ENCODE measurements around the gene GRAMD2A. TPM values are rescaled to one million over a fixed set of nuclear protein-coding genes. Genes with fewer than 3 reads are reported as not detected.

The GRAMD2A gene
- total and polyA plus RNA-seq, 2 experiments from 2014 or later = not detected

DNA sequence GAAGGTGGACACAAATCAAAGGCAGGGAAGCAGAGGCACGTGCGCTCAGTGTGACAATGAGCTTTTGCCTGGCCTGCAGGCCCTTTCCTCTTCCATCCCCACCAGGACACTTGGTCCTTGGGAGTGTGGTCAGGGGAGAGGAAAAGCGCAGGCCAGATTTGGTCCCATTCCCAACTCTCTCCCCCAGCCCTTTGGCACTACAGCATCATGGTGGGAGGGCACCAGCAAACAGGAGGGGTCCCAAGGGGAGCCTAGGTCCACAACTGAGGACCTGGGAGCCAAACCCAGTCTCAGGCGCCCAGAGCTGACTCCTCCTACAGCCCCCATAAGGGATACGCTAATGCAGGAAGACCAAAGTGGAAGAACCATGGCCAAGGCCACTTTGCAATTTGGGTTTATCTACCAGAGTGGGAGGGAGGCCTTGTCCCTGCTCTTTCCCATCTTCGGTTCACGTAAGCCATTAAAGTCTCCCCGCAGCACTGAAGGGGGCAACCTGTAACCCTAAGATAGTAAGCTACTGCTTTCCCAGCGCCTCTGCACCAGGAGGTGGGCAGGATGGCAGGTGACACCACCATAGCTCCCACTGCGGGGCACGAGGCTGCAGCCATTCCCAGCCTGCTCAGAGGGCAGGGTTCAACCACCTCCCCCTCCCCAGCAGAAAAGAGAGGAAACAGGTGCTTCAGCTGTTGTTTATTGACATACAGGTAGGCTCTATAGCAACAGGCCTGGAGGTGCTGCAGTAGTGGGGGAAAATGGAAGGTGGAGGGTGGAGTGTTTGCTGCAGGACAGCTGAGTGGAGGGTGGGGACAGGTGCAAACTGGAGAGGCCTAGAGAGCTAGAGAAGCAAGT lies 993 bp upstream of the GRAMD2A start:
- Histone ChIP-seq H3K4me2 (ENCODE audit: unreplicated experiment) (no peak overlapping the region), H3K79me2 (ENCODE audit: insufficient read depth) (peaks cover 5% of the 10 kb centered on the region; the same call in 1 of the 2 replicates), H3K9ac (peak overlapping the region; percentile 8; the same call in 1 of the 2 replicates), H3K4me3 (no peak overlapping the region; the same call in 1 of the 2 replicates), H3K27ac (no peak overlapping the region), H2AFZ (no peak overlapping the region), H4K20me1 (ENCODE audit: insufficient read depth) (peaks cover 6% of the 10 kb centered on the region; the same call in 1 of the 2 replicates), H3K9me3 (ENCODE audit: low read depth) (no peaks in the 10 kb centered on the region), H3K36me3 (ENCODE audit: low read depth) (peaks cover 49% of the 10 kb centered on the region), H3K9me2 (ENCODE audit: insufficient read depth) (no peaks in the 10 kb centered on the region), H3K27me3 (replicated peaks; ENCODE audit: insufficient read depth) (no peaks in the 10 kb centered on the region), H3F3A (ENCODE audit: insufficient read depth) (peaks cover 64% of the 10 kb centered on the region), H3K4me1 (ENCODE audit: insufficient read depth) (peaks cover 8% of the 10 kb centered on the region)
- 63 to 67% methylated on average over 9 to 11 of the region's 11 CpGs for WGBS, 2 experiments (ENCODE audit: low coverage in 1 of 2, low lambda C conversion rate in 2 of 2, missing lambda C conversion rate in 2 of 2)
- TF ChIP-seq EZH2phosphoT487 (IDR thresholded peaks at IDR 0.05; ENCODE audit: insufficient read depth, low read depth) = no peak
- TF ChIP-seq EZH2 (IDR thresholded peaks at IDR 0.05; ENCODE audit: insufficient read depth, poor library complexity, severe bottlenecking) = no peak
- in situ Hi-C loops (cut with MboI) = no loop called here
- DNase-seq = no peak

DNA sequence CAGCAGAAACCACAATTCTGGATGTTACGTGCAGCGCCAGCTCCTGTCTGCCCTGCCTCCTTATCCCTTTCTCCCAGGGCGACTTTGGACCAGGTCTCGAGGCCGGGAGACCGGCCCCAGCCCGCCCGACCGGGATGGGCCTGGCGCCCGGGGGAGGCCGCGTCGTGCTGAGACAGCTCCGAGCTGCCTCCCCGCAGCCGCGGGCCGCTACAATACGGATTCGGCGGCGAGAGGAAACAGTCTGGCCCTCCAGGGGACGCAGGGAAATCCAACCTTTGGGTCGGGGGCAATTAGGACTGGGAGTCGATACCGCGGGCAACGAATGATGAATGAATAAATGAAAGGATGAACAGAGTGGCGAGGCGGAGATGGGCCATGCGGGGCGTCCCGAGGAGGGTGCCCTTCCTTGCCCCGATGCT lies 537 bp downstream of the GRAMD2A start:
- Histone ChIP-seq H3K9me3 (ENCODE audit: low read depth) (no peaks in the 10 kb centered on the region), H3K27ac (no peak overlapping the region), H4K20me1 (ENCODE audit: insufficient read depth) (no peaks in the 10 kb centered on the region; the same call in 1 of the 2 replicates), H3F3A (ENCODE audit: insufficient read depth) (peaks cover 49% of the 10 kb centered on the region), H3K79me2 (ENCODE audit: insufficient read depth) (0 out of 2 replicates have a peak, but pooled peaks cover under 1% of the 10 kb centered on the region), H3K9ac (no peak overlapping the region), H3K4me1 (ENCODE audit: insufficient read depth) (no peaks in the 10 kb centered on the region), H3K4me3 (no peak overlapping the region), H3K36me3 (ENCODE audit: low read depth) (peaks cover 35% of the 10 kb centered on the region), H3K9me2 (ENCODE audit: insufficient read depth) (no peaks in the 10 kb centered on the region), H2AFZ (peak overlapping the region; percentile 6; the same call in 1 of the 2 replicates), H3K4me2 (ENCODE audit: unreplicated experiment) (no peak overlapping the region), H3K27me3 (replicated peaks; ENCODE audit: insufficient read depth) (no peaks in the 10 kb centered on the region)
- in situ Hi-C loops (cut with MboI) = no loop called here
- TF ChIP-seq EZH2phosphoT487 (IDR thresholded peaks at IDR 0.05; ENCODE audit: insufficient read depth, low read depth) (no peak), EZH2 (IDR thresholded peaks at IDR 0.05; ENCODE audit: insufficient read depth, poor library complexity, severe bottlenecking) (no peak)
- WGBS, 2 experiments (ENCODE audit: low coverage in 1 of 2, low lambda C conversion rate in 2 of 2, missing lambda C conversion rate in 2 of 2) = 17 to 20% methylated on average over 35 of the region's 35 CpGs
- DNase-seq = peak; percentile 43

DNA sequence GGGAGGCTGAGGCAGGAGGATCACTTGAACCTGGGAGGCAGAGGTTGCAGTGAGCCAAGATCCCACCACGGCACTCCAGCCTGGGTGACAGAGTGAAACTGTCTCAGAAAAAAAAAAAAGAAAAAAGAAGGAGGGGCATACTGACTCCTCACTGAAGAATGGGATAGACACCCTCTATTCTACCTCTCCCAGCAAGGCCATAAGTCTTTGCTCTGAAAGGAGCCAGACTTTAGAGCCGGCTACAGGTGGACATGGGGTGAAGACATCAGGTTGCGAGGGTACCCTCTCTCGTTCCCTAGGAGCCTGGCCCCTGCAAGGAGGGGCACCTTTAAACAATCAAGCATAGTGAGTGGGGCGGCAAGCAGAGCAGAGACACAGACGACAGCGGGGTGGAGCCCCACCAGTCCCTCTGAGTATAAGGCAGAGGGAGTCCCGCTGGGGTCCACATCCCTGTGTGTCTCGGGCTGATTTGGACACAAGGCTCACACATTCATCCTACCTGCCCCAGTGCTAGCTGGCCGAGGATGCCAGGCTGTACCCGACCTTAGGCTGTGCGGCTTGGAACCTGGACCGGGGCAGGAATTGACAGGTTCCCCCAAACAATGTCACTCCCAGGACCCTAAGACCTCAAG lies 1.1 kb downstream of the GRAMD2A start:
- no peak overlapping the region for H3K9ac ChIP-seq

DNA sequence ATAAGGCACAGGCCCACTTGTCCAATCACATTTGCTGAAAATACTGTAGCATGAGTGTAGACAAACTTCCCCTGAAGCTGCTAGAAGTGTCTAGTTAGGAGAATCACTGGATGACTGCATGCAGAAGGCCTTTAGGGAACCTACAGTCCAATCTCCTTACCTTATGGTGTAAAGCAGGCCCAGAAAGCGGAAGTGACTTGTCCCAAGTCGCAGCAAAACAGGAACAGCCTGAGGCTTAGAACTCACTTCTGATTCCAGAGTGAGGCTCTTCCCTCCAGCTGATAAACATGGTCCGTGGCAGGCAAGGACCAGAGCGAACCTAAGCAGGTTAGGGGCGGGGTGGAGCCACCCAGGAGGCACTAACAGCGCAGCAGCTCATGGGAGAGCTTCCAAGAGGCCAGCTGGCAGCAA lies 2.5 kb downstream of the GRAMD2A start:
- in situ Hi-C loops (cut with MboI) = no loop called here
- no peak overlapping the region for H2AFZ ChIP-seq

More for the DNA sequence above, 1.1 kb downstream of the GRAMD2A start:
- in situ Hi-C loops (cut with MboI) = no loop called here
- DNase-seq = peak; percentile 35
- Histone ChIP-seq H3K4me1 (ENCODE audit: insufficient read depth) (no peaks in the 10 kb centered on the region), H3K9me2 (ENCODE audit: insufficient read depth) (no peaks in the 10 kb centered on the region), H3K4me3 (no peak overlapping the region), H3K4me2 (ENCODE audit: unreplicated experiment) (no peak overlapping the region), H3K27ac (no peak overlapping the region), H3K9me3 (ENCODE audit: low read depth) (no peaks in the 10 kb centered on the region), H3K36me3 (ENCODE audit: low read depth) (peaks cover 30% of the 10 kb centered on the region), H4K20me1 (ENCODE audit: insufficient read depth) (no peaks in the 10 kb centered on the region; the same call in 1 of the 2 replicates), H3K79me2 (ENCODE audit: insufficient read depth) (no peaks in the 10 kb centered on the region), H3K27me3 (replicated peaks; ENCODE audit: insufficient read depth) (no peaks in the 10 kb centered on the region), H2AFZ (no peak overlapping the region; the same call in 1 of the 2 replicates), H3F3A (ENCODE audit: insufficient read depth) (peaks cover 44% of the 10 kb centered on the region)
- WGBS, 2 experiments (ENCODE audit: low coverage in 1 of 2, low lambda C conversion rate in 2 of 2, missing lambda C conversion rate in 2 of 2) = 76 to 80% methylated on average over 13 of the region's 13 CpGs
- no peak for TF ChIP-seq EZH2 (IDR thresholded peaks at IDR 0.05; ENCODE audit: insufficient read depth, poor library complexity, severe bottlenecking)
- no peak for TF ChIP-seq EZH2phosphoT487 (IDR thresholded peaks at IDR 0.05; ENCODE audit: insufficient read depth, low read depth)

More for the DNA sequence above, 2.5 kb downstream of the GRAMD2A start:
- no peak overlapping the region for H3K9ac ChIP-seq
- H3K79me2 ChIP-seq (ENCODE audit: insufficient read depth) = no peaks in the 10 kb centered on the region
- peaks cover 17% of the 10 kb centered on the region for H3K36me3 ChIP-seq (ENCODE audit: low read depth)
- no peaks in the 10 kb centered on the region for H3K9me2 ChIP-seq (ENCODE audit: insufficient read depth)
- H3K4me1 ChIP-seq (ENCODE audit: insufficient read depth) = no peaks in the 10 kb centered on the region
- H4K20me1 ChIP-seq (ENCODE audit: insufficient read depth) = no peaks in the 10 kb centered on the region; the same call in 1 of the 2 replicates
- no peaks in the 10 kb centered on the region for H3K27me3 ChIP-seq (replicated peaks; ENCODE audit: insufficient read depth)
- no peak for DNase-seq
- 74 to 79% methylated on average over 6 of the region's 6 CpGs for WGBS, 2 experiments (ENCODE audit: low coverage in 1 of 2, low lambda C conversion rate in 2 of 2, missing lambda C conversion rate in 2 of 2)
- H3K4me3 ChIP-seq = no peak overlapping the region
- no peaks in the 10 kb centered on the region for H3K9me3 ChIP-seq (ENCODE audit: low read depth)
- TF ChIP-seq EZH2 (IDR thresholded peaks at IDR 0.05; ENCODE audit: insufficient read depth, poor library complexity, severe bottlenecking) = no peak
- no peak for TF ChIP-seq EZH2phosphoT487 (IDR thresholded peaks at IDR 0.05; ENCODE audit: insufficient read depth, low read depth)
- no peak overlapping the region for H3K4me2 ChIP-seq (ENCODE audit: unreplicated experiment)
- no peak overlapping the region for H3K27ac ChIP-seq
- H3F3A ChIP-seq (ENCODE audit: insufficient read depth) = peaks cover 30% of the 10 kb centered on the region

Data from GM23248 (cell line).